ENCODE results near the gene ZP2.

DNA sequence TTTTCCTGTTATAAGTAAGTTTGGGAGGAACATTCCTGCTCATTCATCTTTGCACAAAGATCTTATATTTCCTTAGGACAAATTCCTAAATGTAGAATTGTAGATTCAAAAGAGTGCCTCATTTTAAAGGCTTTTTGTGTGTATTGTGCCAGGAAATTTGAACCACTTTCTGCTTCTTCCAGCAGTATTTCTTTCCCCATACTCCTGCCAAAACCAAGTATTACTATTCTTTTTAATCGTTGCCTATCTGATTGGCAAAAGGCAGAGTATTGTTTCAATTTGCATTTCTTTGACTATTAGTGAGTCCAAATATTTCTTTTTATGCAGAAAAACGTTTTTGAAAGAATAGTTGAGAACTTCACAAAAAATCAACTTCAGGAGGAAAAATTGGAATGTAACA lies 31.4 kb upstream of the ZP2 start:
- TF ChIP-seq POLR2A (IDR thresholded peaks at IDR 0.05; ENCODE audit: low read depth, low read length) (no peak), POLR2AphosphoS5 (IDR thresholded peaks at IDR 0.05; ENCODE audit: low read depth, low read length) (no peak), TAF1 (IDR thresholded peaks at IDR 0.05; ENCODE audit: borderline replicate concordance, low read depth, low read length) (no peak)

Data from GM12892 (cell line).